Smooth muscle cell (in vitro differentiated cells): ENCODE results near the gene PCDH10. TPM values are rescaled to one million over a fixed set of nuclear protein-coding genes. Genes with fewer than 3 reads are reported as not detected.

ENCODE experiments used
- DNase-seq: peaks from one replicate; lab custom pipeline; 2025; ENCODE audit not compliant: unreplicated experiment; lab: John Stamatoyannopoulos, UW
- H2AFZ ChIP-seq: fragments of 200-600 bp; sonication (generic); 2 replicates; pipeline ENCODE4 v1.6.0; 2016; ENCODE audit warnings: antibody characterized with exemption, low read depth, mild to moderate bottlenecking
- H3F3A ChIP-seq: fragments of 200-600 bp; sonication (generic); 2 replicates; pipeline ENCODE4 v1.6.0; 2017; ENCODE audit warnings: antibody characterized with exemption, low read depth
- H3K27ac ChIP-seq: fragments of 200-600 bp; sonication (generic); 2 replicates; pipeline ENCODE4 v1.5.1; 2016; ENCODE audit warnings: low read depth, mild to moderate bottlenecking
- H3K27me3 ChIP-seq: fragments of 200-600 bp; sonication (generic); 2 replicates; pipeline ENCODE4 v1.6.1; 2016; ENCODE audit warnings: low read depth, mild to moderate bottlenecking
- H3K36me3 ChIP-seq: fragments of 200-600 bp; sonication (generic); 2 replicates; pipeline ENCODE4 v1.5.1; 2016; ENCODE audit warnings: low read depth
- H3K4me1 ChIP-seq: fragments of 200-600 bp; sonication (generic); 2 replicates; pipeline ENCODE4 v1.5.1; 2016; ENCODE audit warnings: low read depth
- H3K4me2 ChIP-seq: fragments of 200-600 bp; sonication (generic); 2 replicates; pipeline ENCODE4 v1.6.0; 2016; ENCODE audit warnings: mild to moderate bottlenecking
- H3K4me3 ChIP-seq: fragments of 200-600 bp; sonication (generic); 2 replicates; pipeline ENCODE4 v1.5.1; 2016; ENCODE audit warnings: mild to moderate bottlenecking
- H3K79me2 ChIP-seq: fragments of 200-600 bp; sonication (generic); 2 replicates; pipeline ENCODE4 v1.6.0; 2016; ENCODE audit warnings: low read depth, mild to moderate bottlenecking
- H3K9ac ChIP-seq: fragments of 200-600 bp; sonication (generic); 2 replicates; pipeline ENCODE4 v1.6.0; 2016; ENCODE audit warnings: low read depth
- H3K9me3 ChIP-seq: fragments of 200-600 bp; sonication (generic); replicated peaks from 2 replicates; pipeline ENCODE4 v1.5.1; 2016; ENCODE audit warnings: low read depth
- H4K20me1 ChIP-seq: fragments of 200-600 bp; sonication (generic); 2 replicates; pipeline ENCODE4 v1.6.0; 2016; ENCODE audit warnings: low read depth
- CTCF ChIP-seq: fragments of 200-600 bp; sonication (generic); IDR thresholded peaks from 2 replicates; pipeline ENCODE4 v1.5.1; 2017; ENCODE audit warnings: borderline replicate concordance, mild to moderate bottlenecking, antibody characterized with exemption; ENCODE audit not compliant: insufficient read depth, poor library complexity, severe bottlenecking
- WGBS: methylation state at CpG from one replicate; pipeline ENCODE4 v1.1.7; 2016; ENCODE audit warnings: low lambda C conversion rate; 5-methylcytosine and 5-hydroxymethylcytosine counted together
- polyA plus RNA-seq: library from polyadenylated mRNA; unstranded; fragments of >200 nt; fragmentation: Nextera tagmentation; extraction: Ambion mirVana; gene quantifications from 2 replicates; pipeline ENCODE4 v1.2.1, GENCODE V29; 2016
- total RNA-seq: library from RNA; depleted of rRNA; stranded (reverse); fragments of >200 nt; gene quantifications from 2 replicates; pipeline ENCODE4 v1.2.3, GENCODE V29; 2014

PCDH10 gene
- total and polyA plus RNA-seq, 2 experiments from 2014 or later = 103 to 129 TPM

GRCh38 chr4:133152831-133153481, 3.9 kb downstream of the PCDH10 start:
- H3K4me3 ChIP-seq = peak overlapping the region; percentile 86
- H3K4me1 ChIP-seq = peaks cover 4% of the 10 kb centered on the region
- H3K4me2 ChIP-seq = peak overlapping the region; percentile 98
- DNase-seq = no peak
- H2AFZ ChIP-seq = peak overlapping the region; percentile 42
- peaks cover 88% of the 10 kb centered on the region for H3K79me2 ChIP-seq
- no peak for TF ChIP-seq CTCF
- no peaks in the 10 kb centered on the region for H3K36me3 ChIP-seq
- no peaks in the 10 kb centered on the region for H3F3A ChIP-seq
- no peaks in the 10 kb centered on the region for H3K27me3 ChIP-seq
- peaks cover 56% of the 10 kb centered on the region for H4K20me1 ChIP-seq
- no peaks in the 10 kb centered on the region for H3K9me3 ChIP-seq
- peak overlapping the region; percentile 39 for H3K9ac ChIP-seq
- WGBS = 2% methylated on average over 20 of the region's 20 CpGs
- peak overlapping the region; percentile 20 for H3K27ac ChIP-seq

- peaks cover 100% of the 10 kb centered on the region for H3K79me2 ChIP-seq
- peaks cover 52% of the 10 kb centered on the region for H4K20me1 ChIP-seq
- H3K27me3 ChIP-seq = no peaks in the 10 kb centered on the region
- no peaks in the 10 kb centered on the region for H3K9me3 ChIP-seq
- peak overlapping the region; percentile 98 for H3K4me2 ChIP-seq
- no peaks in the 10 kb centered on the region for H3K36me3 ChIP-seq
- peak overlapping the region; percentile 1 for H3K9ac ChIP-seq
- H3K4me3 ChIP-seq = peak overlapping the region; percentile 86
- no peak overlapping the region for H3K27ac ChIP-seq
- H2AFZ ChIP-seq = no peak overlapping the region
- DNase-seq = no peak
- 24% methylated on average over 4 of the region's 4 CpGs for WGBS
- no peaks in the 10 kb centered on the region for H3F3A ChIP-seq
- peak; percentile 70 for TF ChIP-seq CTCF
- peaks cover 1% of the 10 kb centered on the region for H3K4me1 ChIP-seq
Measured at GRCh38 chr4:133154725-133155124, 5.6 kb downstream of the PCDH10 start.

GRCh38 chr4:133156096-133156495, 7.0 kb downstream of the PCDH10 start:
- Histone ChIP-seq H3K27me3 (no peaks in the 10 kb centered on the region), H2AFZ (no peak overlapping the region), H3K9me3 (no peaks in the 10 kb centered on the region), H3K4me1 (no peaks in the 10 kb centered on the region), H3K36me3 (no peaks in the 10 kb centered on the region), H3K4me2 (peak overlapping the region; percentile 98), H3K79me2 (peaks cover 100% of the 10 kb centered on the region), H3F3A (no peaks in the 10 kb centered on the region), H3K9ac (no peak overlapping the region), H3K27ac (peak overlapping the region; percentile 20), H3K4me3 (peak overlapping the region; percentile 86), H4K20me1 (peaks cover 46% of the 10 kb centered on the region)
- TF ChIP-seq CTCF = no peak
- WGBS = 43% methylated on average over 5 of the region's 5 CpGs
- DNase-seq = peak; percentile 5

DNA sequence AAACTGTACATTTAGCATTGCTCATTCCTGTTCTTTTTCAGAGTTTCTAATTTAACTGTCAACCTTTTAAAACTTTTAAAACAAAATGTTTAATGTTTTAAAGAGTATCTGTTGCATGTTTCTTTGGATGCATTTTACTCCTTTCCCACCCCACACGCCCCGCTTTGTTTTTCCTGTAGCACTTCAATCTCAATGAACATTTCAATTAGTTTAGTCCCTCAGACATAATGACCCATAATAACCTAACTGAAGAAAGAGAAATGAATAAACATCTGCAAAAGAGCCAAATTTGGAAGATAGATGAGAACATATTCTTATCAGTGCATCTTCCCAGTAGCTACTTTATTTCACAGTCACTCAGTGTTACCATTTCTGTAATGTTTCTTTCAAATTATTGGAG, 7.5 kb downstream of the PCDH10 start:
- no peak for DNase-seq
- peak overlapping the region; percentile 7 for H3K9ac ChIP-seq
- H3K79me2 ChIP-seq = peaks cover 100% of the 10 kb centered on the region
- peak overlapping the region; percentile 86 for H3K4me3 ChIP-seq
- no peaks in the 10 kb centered on the region for H3K9me3 ChIP-seq
- no peak overlapping the region for H2AFZ ChIP-seq
- 95% methylated on average over 2 of the region's 2 CpGs for WGBS
- no peaks in the 10 kb centered on the region for H3K36me3 ChIP-seq
- H4K20me1 ChIP-seq = peaks cover 41% of the 10 kb centered on the region
- H3K27me3 ChIP-seq = no peaks in the 10 kb centered on the region
- TF ChIP-seq CTCF = no peak
- H3K4me1 ChIP-seq = no peaks in the 10 kb centered on the region
- H3K27ac ChIP-seq = peak overlapping the region; percentile 20
- peak overlapping the region; percentile 98 for H3K4me2 ChIP-seq
- H3F3A ChIP-seq = no peaks in the 10 kb centered on the region
